GM15510 (cell line): ENCODE data around the gene SNF8.
A peak's percentile ranks its signal among the peaks of the same experiment; 100 is the strongest.

Experiments
- POLR2A ChIP-seq: IDR thresholded peaks from 3 replicates; pipeline ENCODE4 v1.6.1; 2011; ENCODE audit warnings: borderline replicate concordance; ENCODE audit not compliant: insufficient read length; ENCODE audit errors: extremely low read depth

SNF8 gene

GRCh38 chr17:48908047-48908843 is 36.4 kb downstream of the SNF8 start, which contains the start of gene UBE2Z:
UBE2Z (plus strand) TSS chr17:48908407; CDS start chr17:48908504, 97 bp downstream.
- peak; percentile 88 for TF ChIP-seq POLR2A

GRCh38 chr17:48907713-48908046 is 37.0 kb downstream of the SNF8 start:
- no peak for TF ChIP-seq POLR2A

- no peak for TF ChIP-seq POLR2A
These were observed 38.6 kb downstream of the SNF8 start for GRCh38 chr17:48905987-48906515.

- TF ChIP-seq POLR2A, result no peak
These were observed 40.2 kb downstream of the SNF8 start for GRCh38 chr17:48904428-48904827.

- TF ChIP-seq POLR2A, result no peak
These were observed 41.2 kb downstream of the SNF8 start for GRCh38 chr17:48903401-48903800.

GRCh38 chr17:48901241-48901640 is 43.4 kb downstream of the SNF8 start:
- no peak for TF ChIP-seq POLR2A

GRCh38 chr17:48894886-48895285 is 49.8 kb downstream of the SNF8 start:
- TF ChIP-seq POLR2A, result no peak

- TF ChIP-seq POLR2A, result no peak
These were observed 50.8 kb downstream of the SNF8 start for GRCh38 chr17:48893646-48894508.

GRCh38 chr17:48892940-48893645 is 51.5 kb downstream of the SNF8 start:
- TF ChIP-seq POLR2A, result no peak

GRCh38 chr17:48890086-48890485 is 54.6 kb downstream of the SNF8 start:
- TF ChIP-seq POLR2A, result no peak

- TF ChIP-seq POLR2A, result no peak
These were observed 61.5 kb downstream of the SNF8 start for GRCh38 chr17:48883171-48883570.

GRCh38 chr17:48882272-48882671 is 62.4 kb downstream of the SNF8 start:
- TF ChIP-seq POLR2A, result no peak
